ENCODE data around the gene GAL3ST2.
"Not testable (repeated sequence)": the region's sequence is repeated elsewhere in the genome, so short reads cannot be mapped to it uniquely, and the experiment has no call there.

GAL3ST2 gene

GRCh38 chr2:241767464-241768250, 9.0 kb upstream of the GAL3ST2 start:
- in situ Hi-C loops (cut with MboI; ENCODE audit: low sequenced_read_pairs) = no loop called here

- in situ Hi-C loops (cut with MboI; ENCODE audit: low sequenced_read_pairs) = no loop called here
Measured at GRCh38 chr2:241768251-241768711, 8.3 kb upstream of the GAL3ST2 start.

GRCh38 chr2:241768850-241769249, 7.8 kb upstream of the GAL3ST2 start:
- in situ Hi-C loops (cut with MboI; ENCODE audit: low sequenced_read_pairs) = no loop called here

GRCh38 chr2:241769819-241770184, 6.8 kb upstream of the GAL3ST2 start:
- in situ Hi-C loops (cut with MboI; ENCODE audit: low sequenced_read_pairs) = no loop called here

GRCh38 chr2:241770185-241770935, 6.3 kb upstream of the GAL3ST2 start:
- in situ Hi-C loops (cut with MboI; ENCODE audit: low sequenced_read_pairs) = no loop called here

GRCh38 chr2:241770936-241771285, 5.7 kb upstream of the GAL3ST2 start:
- in situ Hi-C loops (cut with MboI; ENCODE audit: low sequenced_read_pairs) = no loop called here

GRCh38 chr2:241771286-241772062, 5.1 kb upstream of the GAL3ST2 start:
- in situ Hi-C loops (cut with MboI; ENCODE audit: low sequenced_read_pairs) = no loop called here

- in situ Hi-C loops (cut with MboI; ENCODE audit: low sequenced_read_pairs) = no loop called here
Measured at GRCh38 chr2:241772063-241772499, 4.5 kb upstream of the GAL3ST2 start.

- in situ Hi-C loops (cut with MboI; ENCODE audit: low sequenced_read_pairs) = no loop called here
Measured at GRCh38 chr2:241773511-241774418, 2.9 kb upstream of the GAL3ST2 start.

GRCh38 chr2:241774419-241775222, 2.0 kb upstream of the GAL3ST2 start:
- in situ Hi-C loops (cut with MboI; ENCODE audit: low sequenced_read_pairs) = no loop called here

GRCh38 chr2:241775223-241776177, 1.1 kb upstream of the GAL3ST2 start:
- in situ Hi-C loops (cut with MboI; ENCODE audit: low sequenced_read_pairs) = no loop called here

GRCh38 chr2:241777170-241777685, 606 bp downstream of the GAL3ST2 start:
- in situ Hi-C loops (cut with MboI; ENCODE audit: low sequenced_read_pairs) = no loop called here

GRCh38 chr2:241777686-241778627, 1.3 kb downstream of the GAL3ST2 start:
- in situ Hi-C loops (cut with MboI; ENCODE audit: low sequenced_read_pairs) = no loop called here

GRCh38 chr2:241780939-241781569, 4.4 kb downstream of the GAL3ST2 start:
- in situ Hi-C loops (cut with MboI; ENCODE audit: low sequenced_read_pairs) = no loop called here

GRCh38 chr2:241782053-241782452, 5.4 kb downstream of the GAL3ST2 start:
- in situ Hi-C loops (cut with MboI; ENCODE audit: low sequenced_read_pairs) = not testable (repeated sequence)

GRCh38 chr2:241788135-241788534, 11.5 kb downstream of the GAL3ST2 start:
- in situ Hi-C loops (cut with MboI; ENCODE audit: low sequenced_read_pairs) = no loop called here

GRCh38 chr2:241788572-241788971, 11.9 kb downstream of the GAL3ST2 start:
- in situ Hi-C loops (cut with MboI; ENCODE audit: low sequenced_read_pairs) = no loop called here
